DOHH2 (cell line): ENCODE results near the gene MEPE.

Experiments used
- H3F3A ChIP-seq: fragments of 200-600 bp; sonication (generic), shearing (Covaris generic); 2 replicates; pipeline ENCODE4 v1.6.0; 2016; ENCODE audit warnings: antibody characterized with exemption, mild to moderate bottlenecking; ENCODE audit not compliant: control insufficient read depth, insufficient read depth
- H3K27ac ChIP-seq: fragments of 200-600 bp; sonication (generic); 2 replicates; pipeline ENCODE4 v1.5.1; 2014; ENCODE audit warnings: low read depth, mild to moderate bottlenecking, low read length, moderate library complexity
- H3K27me3 ChIP-seq: fragments of 200-600 bp; sonication (generic); 2 replicates; pipeline ENCODE4 v1.6.1; 2014; ENCODE audit warnings: mild to moderate bottlenecking, low read length, mixed read lengths; ENCODE audit not compliant: control insufficient read depth
- H3K36me3 ChIP-seq: fragments of 200-600 bp; sonication (generic); 2 replicates; pipeline ENCODE4 v1.6.1; 2014; ENCODE audit warnings: mild to moderate bottlenecking, low read length, moderate library complexity, mixed read lengths; ENCODE audit not compliant: control insufficient read depth
- H3K4me1 ChIP-seq: fragments of 200-600 bp; sonication (generic); 2 replicates; pipeline ENCODE4 v1.6.1; 2014; ENCODE audit warnings: mild to moderate bottlenecking, low read length, mixed read lengths; ENCODE audit not compliant: control insufficient read depth
- H3K4me2 ChIP-seq: fragments of 200-600 bp; sonication (generic); 2 replicates; pipeline ENCODE4 v1.6.0; 2014; ENCODE audit warnings: mild to moderate bottlenecking, low read length, moderate library complexity
- H3K4me3 ChIP-seq: fragments of 200-600 bp; sonication (generic); 2 replicates; pipeline ENCODE4 v1.5.1; 2014; ENCODE audit warnings: mild to moderate bottlenecking, low read length, mixed read lengths
- H3K79me2 ChIP-seq: fragments of 200-600 bp; sonication (generic); 2 replicates; pipeline ENCODE4 v1.6.1; 2014; ENCODE audit warnings: mild to moderate bottlenecking, low read length, mixed read lengths; ENCODE audit not compliant: control insufficient read depth
- H3K9me2 ChIP-seq: fragments of 200-600 bp; sonication (generic); replicated peaks from 2 replicates; pipeline ENCODE4 v1.6.1; 2014; ENCODE audit warnings: mild to moderate bottlenecking, low read length, mixed read lengths; ENCODE audit not compliant: control insufficient read depth
- H3K9me3 ChIP-seq: fragments of 200-600 bp; sonication (generic); 2 replicates; pipeline ENCODE4 v1.6.1; 2014; ENCODE audit warnings: antibody characterized with exemption, low read length, mixed read lengths; ENCODE audit not compliant: control insufficient read depth, insufficient read depth
- H4K20me1 ChIP-seq: fragments of 200-600 bp; sonication (generic); 2 replicates; pipeline ENCODE4 v1.6.0; 2014; ENCODE audit warnings: low read depth, mild to moderate bottlenecking, antibody characterized with exemption, low read length, moderate library complexity; ENCODE audit not compliant: control insufficient read depth, insufficient read depth
- EZH2phosphoT487 ChIP-seq: fragments of 200-600 bp; sonication (generic); IDR thresholded peaks from 2 replicates; pipeline ENCODE4 v1.6.1; 2017; ENCODE audit warnings: borderline replicate concordance, mild to moderate bottlenecking, antibody characterized with exemption, low read length, moderate library complexity, mixed read lengths
- TF ChIP-seq, protein P1 (sequence below): fragments of 200-600 bp; sonication (generic); IDR thresholded peaks from one replicate; pipeline ENCODE4 v1.5.1; 2014; ENCODE audit warnings: antibody characterized with exemption, mild to moderate bottlenecking, low read depth, low read length; ENCODE audit not compliant: poor library complexity, severe bottlenecking

Gene MEPE

DNA sequence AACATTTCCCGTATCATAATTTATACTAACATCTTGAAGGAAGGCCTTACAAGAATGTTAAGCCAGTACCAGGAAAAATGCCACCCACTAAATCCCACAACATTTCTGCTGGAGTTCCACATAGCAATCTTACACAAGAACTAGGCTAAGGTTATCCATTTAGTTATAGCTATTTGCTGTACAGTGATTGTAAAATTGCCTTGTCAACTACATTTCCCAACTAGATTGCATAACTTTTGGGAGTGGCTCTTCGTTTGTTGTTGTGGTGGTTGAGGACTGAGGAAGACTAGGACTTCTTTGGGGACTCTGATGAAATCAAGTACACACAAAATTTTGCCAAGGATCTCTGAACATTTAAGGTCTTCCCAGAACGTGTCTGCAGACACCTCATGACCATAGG lies 25.4 kb upstream of the MEPE start:
- no peaks in the 10 kb centered on the region for H4K20me1 ChIP-seq
- H3K4me1 ChIP-seq = no peaks in the 10 kb centered on the region
- H3K36me3 ChIP-seq = no peaks in the 10 kb centered on the region
- TF ChIP-seq EZH2phosphoT487 = no peak
- TF ChIP-seq, protein P1, sequence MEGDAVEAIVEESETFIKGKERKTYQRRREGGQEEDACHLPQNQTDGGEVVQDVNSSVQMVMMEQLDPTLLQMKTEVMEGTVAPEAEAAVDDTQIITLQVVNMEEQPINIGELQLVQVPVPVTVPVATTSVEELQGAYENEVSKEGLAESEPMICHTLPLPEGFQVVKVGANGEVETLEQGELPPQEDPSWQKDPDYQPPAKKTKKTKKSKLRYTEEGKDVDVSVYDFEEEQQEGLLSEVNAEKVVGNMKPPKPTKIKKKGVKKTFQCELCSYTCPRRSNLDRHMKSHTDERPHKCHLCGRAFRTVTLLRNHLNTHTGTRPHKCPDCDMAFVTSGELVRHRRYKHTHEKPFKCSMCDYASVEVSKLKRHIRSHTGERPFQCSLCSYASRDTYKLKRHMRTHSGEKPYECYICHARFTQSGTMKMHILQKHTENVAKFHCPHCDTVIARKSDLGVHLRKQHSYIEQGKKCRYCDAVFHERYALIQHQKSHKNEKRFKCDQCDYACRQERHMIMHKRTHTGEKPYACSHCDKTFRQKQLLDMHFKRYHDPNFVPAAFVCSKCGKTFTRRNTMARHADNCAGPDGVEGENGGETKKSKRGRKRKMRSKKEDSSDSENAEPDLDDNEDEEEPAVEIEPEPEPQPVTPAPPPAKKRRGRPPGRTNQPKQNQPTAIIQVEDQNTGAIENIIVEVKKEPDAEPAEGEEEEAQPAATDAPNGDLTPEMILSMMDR = no peak
- no peak overlapping the region for H3K4me3 ChIP-seq
- no peak overlapping the region for H3K27ac ChIP-seq
- no peak overlapping the region for H3K4me2 ChIP-seq
- no peaks in the 10 kb centered on the region for H3K9me2 ChIP-seq
- no peaks in the 10 kb centered on the region for H3K9me3 ChIP-seq
- no peaks in the 10 kb centered on the region for H3F3A ChIP-seq
- no peaks in the 10 kb centered on the region for H3K79me2 ChIP-seq
- 0 out of 2 replicates have a peak, but pooled peaks cover 2% of the 10 kb centered on the region for H3K27me3 ChIP-seq

DNA sequence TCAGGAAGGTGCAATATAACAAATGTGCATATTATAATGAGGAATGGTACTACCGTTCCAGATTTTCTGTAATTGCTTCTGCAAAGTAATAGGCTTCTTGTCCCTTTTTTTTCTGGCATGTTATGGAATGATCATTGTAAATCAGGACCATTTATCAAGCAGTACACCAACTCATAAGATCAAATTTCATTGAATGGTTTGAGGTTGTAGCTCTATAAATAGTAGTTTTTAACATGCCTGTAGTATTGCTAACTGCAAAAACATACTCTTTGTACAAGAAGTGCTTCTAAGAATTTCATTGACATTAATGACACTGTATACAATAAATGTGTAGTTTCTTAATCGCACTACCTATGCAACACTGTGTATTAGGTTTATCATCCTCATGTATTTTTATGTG lies 20.8 kb upstream of the MEPE start:
- Histone ChIP-seq H4K20me1 (no peaks in the 10 kb centered on the region), H3F3A (no peaks in the 10 kb centered on the region), H3K27ac (no peak overlapping the region), H3K79me2 (no peaks in the 10 kb centered on the region), H3K9me3 (no peaks in the 10 kb centered on the region), H3K36me3 (no peaks in the 10 kb centered on the region), H3K27me3 (no peaks in the 10 kb centered on the region), H3K4me2 (no peak overlapping the region), H3K9me2 (no peaks in the 10 kb centered on the region), H3K4me3 (no peak overlapping the region), H3K4me1 (no peaks in the 10 kb centered on the region)
- TF ChIP-seq EZH2phosphoT487 = no peak
- TF ChIP-seq, protein P1 = no peak

DNA sequence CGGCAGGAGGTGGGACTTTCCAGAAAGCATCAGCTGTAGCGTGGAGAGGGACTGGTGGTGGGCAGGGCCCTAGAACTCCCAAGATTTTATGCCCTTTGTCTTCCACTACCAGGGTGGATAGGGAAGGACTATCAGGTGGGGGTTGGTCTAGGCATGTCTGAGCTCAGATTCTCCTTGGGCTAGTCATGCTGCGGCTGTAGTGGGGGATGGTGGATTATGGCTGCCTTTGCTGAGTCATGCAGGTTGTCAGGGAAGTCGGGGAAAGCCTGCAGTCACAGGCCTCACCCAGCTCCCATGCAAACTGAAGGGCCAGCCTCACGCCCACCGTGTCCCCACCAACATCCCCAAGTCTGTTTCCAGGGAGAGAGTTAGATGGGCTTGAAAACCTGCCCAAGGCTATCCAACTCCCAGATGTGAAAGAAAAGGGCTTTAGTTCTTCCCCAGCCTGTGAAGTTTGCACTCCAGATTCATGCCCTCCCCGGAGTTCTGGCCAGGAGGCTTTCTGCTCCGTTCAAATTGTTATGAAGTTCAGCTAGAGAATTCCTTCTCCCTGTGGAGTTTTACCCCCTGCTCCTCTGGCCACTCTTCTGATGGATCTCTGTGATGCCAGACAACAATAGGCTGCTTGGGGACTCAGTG lies 13.4 kb upstream of the MEPE start:
- H4K20me1 ChIP-seq = no peaks in the 10 kb centered on the region
- no peaks in the 10 kb centered on the region for H3K9me2 ChIP-seq
- no peaks in the 10 kb centered on the region for H3K4me1 ChIP-seq
- H3K79me2 ChIP-seq = no peaks in the 10 kb centered on the region
- H3K4me3 ChIP-seq = no peak overlapping the region
- no peaks in the 10 kb centered on the region for H3K36me3 ChIP-seq
- H3K9me3 ChIP-seq = no peaks in the 10 kb centered on the region
- no peak for TF ChIP-seq EZH2phosphoT487
- TF ChIP-seq, protein P1 = no peak
- no peaks in the 10 kb centered on the region for H3K27me3 ChIP-seq
- no peak overlapping the region for H3K4me2 ChIP-seq
- no peak overlapping the region for H3K27ac ChIP-seq
- no peaks in the 10 kb centered on the region for H3F3A ChIP-seq

- Histone ChIP-seq H3K9me3 (no peaks in the 10 kb centered on the region), H3K4me1 (peaks cover 5% of the 10 kb centered on the region), H3K4me3 (no peak overlapping the region), H3K9me2 (no peaks in the 10 kb centered on the region), H3K27ac (no peak overlapping the region), H4K20me1 (no peaks in the 10 kb centered on the region), H3K27me3 (no peaks in the 10 kb centered on the region), H3K79me2 (no peaks in the 10 kb centered on the region), H3F3A (no peaks in the 10 kb centered on the region), H3K4me2 (no peak overlapping the region), H3K36me3 (no peaks in the 10 kb centered on the region)
- TF ChIP-seq, protein P1 = no peak
- TF ChIP-seq EZH2phosphoT487 = no peak
Observed at GRCh38 chr4:87823200-87823599, 9.6 kb upstream of the MEPE start.
